ENCODE data around the gene DIP2C.
"Not testable (repeated sequence)": the region's sequence is repeated elsewhere in the genome, so short reads cannot be mapped to it uniquely, and the experiment has no call there.

Gene DIP2C

GRCh38 chr10:548238-548901, 141.1 kb downstream of the DIP2C start:
- DNase-seq = no peak

DNA sequence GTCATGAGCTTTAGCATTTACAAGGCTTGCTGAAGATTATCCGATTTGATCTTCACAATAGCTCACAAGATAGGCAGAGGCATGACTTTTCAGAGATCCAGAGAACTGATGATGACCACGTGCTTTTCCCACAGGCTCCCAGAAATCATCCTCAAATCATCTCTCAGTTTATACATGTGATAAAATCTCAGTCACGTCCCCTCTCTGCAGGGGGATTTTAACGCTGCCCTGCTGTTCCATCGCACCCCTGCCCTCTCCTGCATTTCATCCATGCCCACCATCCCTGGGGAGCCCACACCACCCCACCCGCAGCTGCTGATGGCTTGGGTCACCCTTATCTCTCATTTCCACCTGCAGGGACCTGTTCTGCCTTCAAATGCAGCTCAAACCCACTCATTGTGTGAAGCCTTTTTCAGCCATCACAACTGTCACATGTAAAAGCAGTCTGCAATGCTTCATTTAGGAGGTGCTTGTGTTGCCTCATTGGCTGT, 141.8 kb downstream of the DIP2C start:
- DNase-seq = no peak

DNA sequence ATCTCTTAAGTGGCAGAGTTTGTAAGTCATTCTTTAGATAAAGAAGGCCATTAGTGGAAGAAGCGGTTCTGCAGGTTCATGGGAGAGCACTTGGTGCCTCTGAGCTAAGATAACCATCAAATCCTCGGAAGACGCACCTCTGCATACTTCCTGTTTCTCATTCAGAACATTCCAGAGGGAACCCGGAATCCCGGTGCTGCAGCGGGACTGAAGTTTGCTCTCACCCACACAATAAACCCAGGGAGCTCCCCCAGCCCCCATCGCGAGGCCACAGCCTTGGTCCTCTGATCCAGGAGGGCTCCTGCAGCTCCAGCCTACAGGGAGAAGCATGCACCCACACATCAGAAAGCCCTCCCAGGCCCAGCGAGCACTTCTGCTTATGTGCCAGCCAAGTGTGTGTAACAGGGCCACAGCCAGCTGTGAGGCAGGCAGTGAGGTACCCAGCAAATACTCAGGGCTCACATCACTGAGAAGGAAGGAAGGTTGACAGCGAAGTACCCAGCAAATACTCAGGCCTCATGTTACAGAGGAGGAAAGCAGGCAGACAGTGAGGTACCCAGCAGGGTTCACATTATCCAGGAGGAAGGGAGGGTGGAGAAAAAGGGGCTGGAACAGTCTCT, 142.4 kb downstream of the DIP2C start:
- no peak for DNase-seq

GRCh38 chr10:546451-546850, 143.0 kb downstream of the DIP2C start:
- no peak for DNase-seq

- DNase-seq = no peak
Measured at GRCh38 chr10:543862-544822, 145.3 kb downstream of the DIP2C start.

- DNase-seq = no peak
Measured at GRCh38 chr10:543131-543530, 146.3 kb downstream of the DIP2C start.

DNA sequence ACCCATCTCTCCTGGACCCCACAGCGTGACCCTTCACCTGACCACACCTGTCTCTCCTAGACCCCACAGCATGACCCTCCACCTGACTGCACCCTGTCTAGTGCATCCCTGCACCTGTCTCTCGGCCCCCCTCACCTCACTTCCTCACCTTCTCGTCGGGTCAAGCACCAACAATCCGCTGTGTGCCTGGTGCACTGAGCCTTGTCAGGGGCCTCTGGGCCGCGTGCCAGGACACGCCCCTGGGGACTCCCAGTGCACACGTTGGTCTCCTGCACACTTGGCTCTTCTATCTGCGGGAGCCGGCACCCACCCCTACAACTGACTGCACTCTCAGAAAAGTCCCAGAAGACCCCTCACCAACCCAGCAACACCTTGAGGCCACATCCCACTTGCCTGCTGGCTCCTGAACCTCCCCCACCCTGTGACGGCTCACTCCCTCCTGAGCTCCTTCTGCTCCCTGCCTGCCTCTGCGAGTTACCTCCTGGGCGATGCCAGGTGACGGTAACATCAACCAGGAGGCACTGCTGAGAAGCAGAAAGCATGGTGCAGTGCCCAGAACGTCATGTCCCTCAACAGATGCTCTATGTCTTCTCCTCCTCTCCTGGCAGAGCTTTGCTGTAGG, 147.6 kb downstream of the DIP2C start:
- DNase-seq = peak; percentile 14

GRCh38 chr10:541041-541440, 148.4 kb downstream of the DIP2C start:
- no peak for DNase-seq

GRCh38 chr10:538895-539294, 150.6 kb downstream of the DIP2C start:
- no peak for DNase-seq

DNA sequence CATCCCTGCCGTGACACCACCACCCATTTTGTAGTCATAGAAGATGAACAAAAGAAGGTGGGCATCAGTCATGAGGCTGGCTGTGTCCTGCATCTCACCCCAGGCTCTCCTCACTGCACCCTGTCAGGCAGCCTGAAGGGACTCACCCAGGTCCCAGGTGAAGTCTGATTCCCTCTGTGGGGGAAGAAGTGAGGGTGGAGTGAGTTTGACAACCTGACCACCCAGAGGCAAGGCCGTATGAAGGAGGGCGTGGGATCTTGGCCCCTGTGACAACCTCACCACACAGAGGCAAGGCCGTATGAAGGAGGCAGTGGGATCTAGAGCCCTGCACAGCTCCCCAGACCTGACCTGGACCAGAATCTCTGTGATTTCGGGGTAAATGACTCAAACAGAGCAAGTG, 152.5 kb downstream of the DIP2C start:
- DNase-seq = no peak

- no peak for DNase-seq
Measured at GRCh38 chr10:536371-536925, 153.0 kb downstream of the DIP2C start.

DNA sequence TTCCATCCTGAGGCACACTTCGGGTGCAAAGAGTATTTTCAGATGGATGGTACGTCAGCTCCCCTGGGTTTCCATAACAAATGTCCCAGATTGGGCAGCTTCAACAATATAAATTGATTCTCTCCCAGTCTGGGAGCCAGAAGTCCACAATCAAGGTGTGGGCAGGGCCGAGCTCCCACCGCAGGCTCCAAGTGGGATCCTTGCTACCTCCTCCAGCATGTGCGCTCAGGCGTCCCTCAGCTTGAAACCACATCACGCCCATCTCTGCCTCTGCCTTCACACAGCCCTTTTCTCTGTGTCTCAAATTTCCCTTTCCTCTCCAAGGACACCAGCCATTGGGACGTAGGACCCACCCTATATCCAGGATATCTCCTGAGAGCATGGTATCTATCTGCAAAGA, 153.5 kb downstream of the DIP2C start:
- DNase-seq = no peak

DNA sequence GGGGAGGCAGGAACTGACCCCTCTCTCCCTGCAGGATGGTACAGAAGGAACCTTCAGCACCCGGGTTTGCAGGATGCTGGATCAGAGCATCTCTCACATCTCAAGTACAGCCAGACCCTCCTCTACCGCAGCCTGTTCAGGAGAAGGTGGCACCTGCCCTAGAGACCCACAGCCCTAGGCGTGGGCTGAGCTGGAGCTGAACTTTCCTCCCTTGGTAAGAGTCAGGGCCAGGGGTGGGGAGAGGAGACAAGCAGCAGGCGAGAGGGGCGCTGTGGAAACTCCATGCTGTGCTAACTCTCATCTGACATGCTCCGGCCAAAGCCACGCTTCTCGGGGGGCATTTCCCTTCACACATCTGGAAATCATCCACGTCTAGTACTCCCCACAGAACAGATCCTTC, 154.4 kb downstream of the DIP2C start:
- no peak for DNase-seq

DNA sequence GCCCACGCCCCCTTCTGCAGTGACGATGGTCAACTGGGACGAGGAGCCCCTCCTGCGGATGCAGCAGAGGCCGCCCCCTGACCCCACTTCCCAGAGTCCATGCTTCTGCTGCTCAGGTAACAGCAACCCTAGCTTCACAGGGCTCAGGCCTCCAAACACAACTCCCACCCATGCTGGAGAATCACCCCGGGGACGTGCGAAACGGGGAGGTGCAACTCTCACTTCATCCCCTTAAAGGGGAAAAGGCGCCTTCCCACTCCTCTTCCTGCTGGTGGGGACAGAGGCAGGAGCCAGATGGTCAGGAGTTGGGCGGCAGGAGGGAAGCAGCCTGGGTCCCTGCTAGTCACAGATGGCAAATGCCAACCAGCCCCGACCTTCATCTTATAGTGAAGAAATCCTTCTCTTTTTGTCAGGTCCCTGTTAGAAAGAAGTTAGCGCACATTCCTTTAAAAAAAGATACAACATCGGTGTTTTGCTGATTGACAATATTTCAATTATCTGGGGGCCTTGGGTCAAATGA, 155.4 kb downstream of the DIP2C start:
- no peak for DNase-seq

GRCh38 chr10:533611-534010, 155.9 kb downstream of the DIP2C start:
- DNase-seq = no peak

GRCh38 chr10:533186-533585, 156.3 kb downstream of the DIP2C start:
- no peak for DNase-seq

GRCh38 chr10:532331-532730, 157.1 kb downstream of the DIP2C start:
- not testable (repeated sequence) for DNase-seq

DNA sequence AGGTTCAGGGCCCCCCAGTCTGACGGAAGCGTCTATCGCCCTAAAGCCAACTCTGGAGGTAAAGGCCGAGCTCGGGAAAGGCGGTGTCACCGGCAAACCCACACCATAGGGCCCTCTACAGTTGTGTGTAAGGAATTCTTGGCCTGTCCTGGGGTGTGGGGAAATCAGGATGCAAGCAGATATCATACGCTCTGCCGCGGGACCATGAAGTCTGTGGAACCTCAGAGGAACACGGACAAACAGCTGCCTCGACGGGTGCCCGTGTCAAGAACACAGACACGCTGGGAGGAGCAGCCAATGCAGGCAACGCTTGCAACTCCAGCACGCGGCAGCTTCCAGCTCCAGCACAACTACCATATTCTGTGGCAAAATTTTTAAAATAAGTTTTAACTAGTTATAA, 157.9 kb downstream of the DIP2C start:
- no peak for DNase-seq

GRCh38 chr10:530717-531116, 158.8 kb downstream of the DIP2C start:
- DNase-seq = no peak

DNA sequence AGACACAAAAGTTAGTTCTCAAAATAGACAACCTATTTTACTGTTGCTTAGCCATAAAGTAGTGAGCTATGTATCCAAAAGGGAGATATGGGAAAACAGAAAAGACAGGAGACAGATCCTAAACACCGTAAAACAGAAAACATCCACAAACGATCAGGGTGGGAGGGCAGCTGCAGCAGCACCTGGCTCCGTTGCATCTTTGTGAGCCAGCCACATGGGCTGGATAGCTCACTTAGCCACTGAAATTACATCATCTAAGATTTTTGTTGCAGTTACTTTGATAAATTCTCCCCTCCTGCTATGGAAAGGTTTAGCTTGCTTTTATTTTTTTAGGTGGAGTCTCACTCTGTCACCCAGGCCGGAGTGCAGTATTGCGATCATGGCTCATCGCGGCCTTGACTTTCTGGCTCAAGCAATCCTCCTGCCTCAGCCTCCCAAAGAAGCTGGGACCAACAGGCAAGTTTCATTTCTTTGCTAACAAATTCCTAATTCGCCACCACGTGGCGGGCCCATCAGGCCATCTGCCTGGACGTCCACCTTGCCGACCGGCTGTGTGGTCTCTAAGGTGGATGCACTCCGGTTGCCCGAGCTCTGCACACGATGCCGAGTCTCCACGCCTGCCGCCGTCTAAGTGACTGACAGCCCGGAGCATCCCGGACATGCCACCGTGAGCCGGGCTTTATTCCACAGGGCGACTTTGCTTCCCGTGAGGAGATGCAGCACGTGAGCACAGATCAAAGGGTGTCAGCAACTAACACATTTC, 159.8 kb downstream of the DIP2C start:
- DNase-seq = no peak

Data from NCI-H774 (cell line).